ENCODE measurements around the gene FAM83F.

GRCh38 chr22:40007853-40008710 lies 13.3 kb downstream of the FAM83F start:
- no peak for TF ChIP-seq CTCF (IDR thresholded peaks at IDR 0.05)
- TF ChIP-seq POLR2A (IDR thresholded peaks at IDR 0.05): no peak

Measured in sigmoid colon (tissue), 3 donors.